ENCODE results near the gene MRPL4.
A peak's percentile ranks its signal among the peaks of the same experiment; 100 is the strongest.

MRPL4 gene

DNA sequence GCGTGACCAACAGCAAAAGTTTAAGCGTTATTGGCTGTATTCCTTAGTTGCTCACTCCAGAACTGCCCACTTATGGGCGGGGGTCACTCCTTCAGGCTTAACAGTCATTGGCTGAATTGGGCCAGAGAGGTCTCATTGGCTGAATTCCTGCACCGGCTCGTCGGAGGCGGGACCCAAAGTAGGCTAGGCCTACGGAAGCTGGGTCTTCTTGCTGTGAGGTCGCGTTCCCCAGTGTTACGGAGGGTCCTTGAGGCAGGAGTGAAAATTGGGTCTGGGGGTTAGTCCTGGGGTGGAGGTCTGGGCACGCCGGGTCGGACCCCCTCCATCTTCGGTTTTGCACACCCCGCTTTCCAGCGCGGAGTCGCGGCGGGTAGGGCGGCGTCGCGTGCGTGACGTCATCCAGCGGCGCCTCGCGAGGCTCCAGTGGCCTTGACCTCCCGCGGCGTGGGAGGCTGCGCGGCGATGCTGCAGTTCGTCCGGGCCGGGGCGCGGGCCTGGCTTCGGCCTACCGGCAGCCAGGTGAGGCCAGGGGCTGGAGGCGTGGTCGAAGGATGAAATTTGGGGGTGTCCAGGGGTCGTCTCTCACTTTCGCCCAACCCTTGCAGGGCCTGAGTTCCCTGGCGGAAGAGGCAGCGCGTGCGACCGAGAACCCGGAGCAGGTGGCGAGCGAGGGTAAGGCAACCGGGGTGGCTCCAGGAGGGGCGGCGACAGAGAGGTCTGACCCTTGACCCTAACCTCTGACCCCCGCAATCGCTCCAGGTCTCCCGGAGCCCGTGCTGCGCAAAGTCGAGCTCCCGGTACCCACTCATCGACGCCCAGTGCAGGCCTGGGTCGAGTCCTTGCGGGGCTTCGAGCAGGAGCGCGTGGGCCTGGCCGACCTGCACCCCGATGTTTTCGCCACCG lies at the start of gene MRPL4:
Gene MRPL4 (plus strand): TSS at position 423 of the 903 bp plus-strand sequence. CDS start 40 bp downstream, at position 463.
- peak within 1 kb of the TSS; percentile 96 for H3K4me3 ChIP-seq (ENCODE audit: low read depth, low read length)
- H3K9me3 ChIP-seq (ENCODE audit: control insufficient read depth, insufficient read depth, low read length): no peaks in the 10 kb centered on the region
- no peaks in the 10 kb centered on the region for H3K4me1 ChIP-seq (ENCODE audit: control insufficient read depth, insufficient read depth, low read length)
- H3K36me3 ChIP-seq (ENCODE audit: control insufficient read depth, insufficient read depth, low read length): peaks cover 28% of the 10 kb centered on the region
- peak within 1 kb of the TSS; percentile 86 for H3K9ac ChIP-seq (ENCODE audit: low read depth, low read length)
- H3K27me3 ChIP-seq (ENCODE audit: control insufficient read depth, insufficient read depth, low read length): no peaks in the 10 kb centered on the region
- H3K27ac ChIP-seq (ENCODE audit: low read depth, low read length): peak within 1 kb of the TSS; percentile 86

GRCh38 chr19:10203686-10204085 lies 48.3 kb upstream of the MRPL4 start:
- Histone ChIP-seq H3K36me3 (ENCODE audit: control insufficient read depth, insufficient read depth, low read length) (no peaks in the 10 kb centered on the region), H3K9ac (ENCODE audit: low read depth, low read length) (no peak overlapping the region), H3K4me3 (ENCODE audit: low read depth, low read length) (no peak overlapping the region), H3K4me1 (ENCODE audit: control insufficient read depth, insufficient read depth, low read length) (no peaks in the 10 kb centered on the region), H3K27me3 (ENCODE audit: control insufficient read depth, insufficient read depth, low read length) (no peaks in the 10 kb centered on the region), H3K9me3 (ENCODE audit: control insufficient read depth, insufficient read depth, low read length) (no peaks in the 10 kb centered on the region), H3K27ac (ENCODE audit: low read depth, low read length) (no peak overlapping the region)

DNA sequence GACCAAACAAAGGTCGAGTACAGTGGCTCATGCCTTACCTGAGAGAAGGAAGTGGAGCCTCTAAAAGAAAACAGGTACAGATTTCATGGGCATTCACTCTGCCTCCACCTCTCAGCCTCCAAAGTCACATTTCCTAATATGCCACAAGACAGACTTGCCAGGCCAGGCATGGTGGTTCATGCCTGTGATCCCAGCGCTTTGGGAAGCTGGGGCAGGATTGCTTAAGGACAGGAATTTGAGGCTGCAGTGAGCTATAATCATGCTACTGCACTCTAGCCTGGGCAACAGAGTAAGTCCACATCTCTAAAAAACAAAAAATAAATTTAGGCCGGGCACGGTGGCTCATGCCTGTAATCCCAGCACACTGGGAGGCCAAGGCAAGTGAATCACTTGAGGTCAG lies 46.4 kb upstream of the MRPL4 start:
- Histone ChIP-seq H3K4me1 (ENCODE audit: control insufficient read depth, insufficient read depth, low read length) (peaks cover 4% of the 10 kb centered on the region; the same call in 1 of the 2 replicates), H3K9ac (ENCODE audit: low read depth, low read length) (no peak overlapping the region), H3K36me3 (ENCODE audit: control insufficient read depth, insufficient read depth, low read length) (no peaks in the 10 kb centered on the region), H3K27ac (ENCODE audit: low read depth, low read length) (no peak overlapping the region), H3K9me3 (ENCODE audit: control insufficient read depth, insufficient read depth, low read length) (no peaks in the 10 kb centered on the region), H3K27me3 (ENCODE audit: control insufficient read depth, insufficient read depth, low read length) (no peaks in the 10 kb centered on the region), H3K4me3 (ENCODE audit: low read depth, low read length) (no peak overlapping the region)

DNA sequence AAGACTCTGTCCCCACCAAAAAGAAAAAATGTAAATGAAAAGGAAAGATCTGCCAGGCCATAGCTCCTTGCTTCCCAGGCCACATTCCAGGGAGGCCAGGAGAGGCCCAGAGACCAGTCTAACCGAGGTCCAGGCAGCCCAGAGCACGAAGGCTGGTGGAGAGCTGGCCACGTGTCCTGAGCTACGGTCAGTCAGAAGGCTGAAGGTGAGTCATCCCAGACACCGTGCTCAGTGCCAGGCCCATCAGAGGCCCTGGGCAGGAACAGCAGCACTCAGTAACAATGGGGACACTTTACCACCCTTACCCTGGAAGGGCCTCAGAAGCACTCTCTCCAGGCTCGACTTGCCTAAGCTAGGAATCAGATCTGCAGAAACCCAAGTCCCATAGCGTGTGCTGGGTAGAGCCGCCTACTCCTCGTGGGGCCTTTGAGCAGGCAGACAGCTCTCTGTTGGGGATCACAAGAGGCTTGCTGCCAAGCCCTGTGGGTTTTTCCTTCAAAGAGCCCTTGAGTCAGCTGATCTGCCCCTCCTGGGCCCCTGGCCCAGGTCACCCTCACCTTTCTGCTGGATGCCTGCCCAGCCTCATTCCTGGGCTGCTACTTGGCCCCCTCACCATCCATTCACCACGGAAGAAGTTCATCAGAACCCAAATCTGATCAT lies 45.7 kb upstream of the MRPL4 start:
- Histone ChIP-seq H3K9ac (ENCODE audit: low read depth, low read length) (no peak overlapping the region), H3K36me3 (ENCODE audit: control insufficient read depth, insufficient read depth, low read length) (no peaks in the 10 kb centered on the region), H3K27me3 (ENCODE audit: control insufficient read depth, insufficient read depth, low read length) (no peaks in the 10 kb centered on the region), H3K4me3 (ENCODE audit: low read depth, low read length) (no peak overlapping the region), H3K9me3 (ENCODE audit: control insufficient read depth, insufficient read depth, low read length) (no peaks in the 10 kb centered on the region), H3K4me1 (ENCODE audit: control insufficient read depth, insufficient read depth, low read length) (peaks cover 4% of the 10 kb centered on the region; the same call in 1 of the 2 replicates), H3K27ac (ENCODE audit: low read depth, low read length) (no peak overlapping the region)

DNA sequence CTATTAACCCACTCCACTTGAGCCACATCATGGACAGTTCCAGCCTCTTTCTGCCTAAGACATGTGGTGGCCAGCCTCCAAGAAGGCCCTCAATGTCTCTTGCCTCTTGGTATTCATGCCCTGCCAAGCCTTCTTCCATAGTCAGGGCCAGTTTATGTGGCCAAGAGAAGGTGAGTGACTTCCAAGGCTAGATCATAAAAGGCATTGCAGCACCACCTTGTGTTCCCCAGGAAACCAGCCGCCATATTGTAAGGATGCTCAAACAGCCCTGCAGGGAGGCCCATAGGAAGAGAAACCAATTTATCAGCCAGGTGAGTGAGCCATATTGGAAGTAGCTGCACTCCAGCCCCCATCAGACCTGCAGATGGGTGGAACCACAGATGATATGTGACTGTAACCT lies 45.0 kb upstream of the MRPL4 start:
- no peaks in the 10 kb centered on the region for H3K36me3 ChIP-seq (ENCODE audit: control insufficient read depth, insufficient read depth, low read length)
- no peak overlapping the region for H3K4me3 ChIP-seq (ENCODE audit: low read depth, low read length)
- no peaks in the 10 kb centered on the region for H3K27me3 ChIP-seq (ENCODE audit: control insufficient read depth, insufficient read depth, low read length)
- H3K4me1 ChIP-seq (ENCODE audit: control insufficient read depth, insufficient read depth, low read length): peaks cover 4% of the 10 kb centered on the region; the same call in 1 of the 2 replicates
- H3K9me3 ChIP-seq (ENCODE audit: control insufficient read depth, insufficient read depth, low read length): no peaks in the 10 kb centered on the region
- no peak overlapping the region for H3K9ac ChIP-seq (ENCODE audit: low read depth, low read length)
- H3K27ac ChIP-seq (ENCODE audit: low read depth, low read length): no peak overlapping the region

GRCh38 chr19:10209315-10209714 lies 42.7 kb upstream of the MRPL4 start:
- Histone ChIP-seq H3K4me3 (ENCODE audit: low read depth, low read length) (no peak overlapping the region), H3K27ac (ENCODE audit: low read depth, low read length) (peak overlapping the region; percentile 35), H3K9ac (ENCODE audit: low read depth, low read length) (no peak overlapping the region)

GRCh38 chr19:10211061-10211460 lies 41.0 kb upstream of the MRPL4 start:
- no peak overlapping the region for H3K4me3 ChIP-seq (ENCODE audit: low read depth, low read length)
- H3K27ac ChIP-seq (ENCODE audit: low read depth, low read length): no peak overlapping the region
- no peaks in the 10 kb centered on the region for H3K9me3 ChIP-seq (ENCODE audit: control insufficient read depth, insufficient read depth, low read length)
- H3K4me1 ChIP-seq (ENCODE audit: control insufficient read depth, insufficient read depth, low read length): peaks cover 4% of the 10 kb centered on the region; the same call in 1 of the 2 replicates
- no peaks in the 10 kb centered on the region for H3K36me3 ChIP-seq (ENCODE audit: control insufficient read depth, insufficient read depth, low read length)
- no peaks in the 10 kb centered on the region for H3K27me3 ChIP-seq (ENCODE audit: control insufficient read depth, insufficient read depth, low read length)
- H3K9ac ChIP-seq (ENCODE audit: low read depth, low read length): no peak overlapping the region

More at GRCh38 chr19:10209315-10209714, 42.7 kb upstream of the MRPL4 start:
- Histone ChIP-seq H3K4me1 (ENCODE audit: control insufficient read depth, insufficient read depth, low read length) (peaks cover 4% of the 10 kb centered on the region; the same call in 1 of the 2 replicates), H3K9me3 (ENCODE audit: control insufficient read depth, insufficient read depth, low read length) (no peaks in the 10 kb centered on the region), H3K27me3 (ENCODE audit: control insufficient read depth, insufficient read depth, low read length) (no peaks in the 10 kb centered on the region), H3K36me3 (ENCODE audit: control insufficient read depth, insufficient read depth, low read length) (no peaks in the 10 kb centered on the region)

DNA sequence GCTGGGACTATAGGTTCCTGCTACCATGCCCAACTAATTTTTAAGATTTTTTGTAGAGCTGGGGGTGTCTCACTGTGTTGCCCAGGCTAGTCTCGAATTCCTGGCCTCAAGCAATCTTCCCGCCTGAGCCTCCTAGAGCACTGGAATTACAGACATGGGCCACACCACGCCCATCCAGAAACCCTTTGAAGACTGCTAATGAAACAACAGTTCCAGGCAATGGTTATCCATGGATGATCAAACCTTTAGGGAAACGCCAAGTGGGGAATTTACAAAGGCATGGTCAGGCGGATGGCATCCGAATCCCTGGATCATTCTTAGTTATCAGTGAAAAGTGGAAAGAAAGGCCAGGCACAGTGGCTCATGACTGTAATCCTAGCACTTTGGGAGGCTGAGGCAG lies 40.3 kb upstream of the MRPL4 start:
- H3K27me3 ChIP-seq (ENCODE audit: control insufficient read depth, insufficient read depth, low read length): no peaks in the 10 kb centered on the region
- H3K4me3 ChIP-seq (ENCODE audit: low read depth, low read length): no peak overlapping the region
- H3K36me3 ChIP-seq (ENCODE audit: control insufficient read depth, insufficient read depth, low read length): no peaks in the 10 kb centered on the region
- no peak overlapping the region for H3K9ac ChIP-seq (ENCODE audit: low read depth, low read length)
- no peak overlapping the region for H3K27ac ChIP-seq (ENCODE audit: low read depth, low read length)
- H3K4me1 ChIP-seq (ENCODE audit: control insufficient read depth, insufficient read depth, low read length): peaks cover 4% of the 10 kb centered on the region; the same call in 1 of the 2 replicates
- H3K9me3 ChIP-seq (ENCODE audit: control insufficient read depth, insufficient read depth, low read length): no peaks in the 10 kb centered on the region

GRCh38 chr19:10214784-10215183 lies 37.2 kb upstream of the MRPL4 start:
- Histone ChIP-seq H3K36me3 (ENCODE audit: control insufficient read depth, insufficient read depth, low read length) (no peaks in the 10 kb centered on the region), H3K27ac (ENCODE audit: low read depth, low read length) (no peak overlapping the region), H3K4me1 (ENCODE audit: control insufficient read depth, insufficient read depth, low read length) (no peaks in the 10 kb centered on the region), H3K9me3 (ENCODE audit: control insufficient read depth, insufficient read depth, low read length) (no peaks in the 10 kb centered on the region), H3K4me3 (ENCODE audit: low read depth, low read length) (no peak overlapping the region), H3K27me3 (ENCODE audit: control insufficient read depth, insufficient read depth, low read length) (no peaks in the 10 kb centered on the region), H3K9ac (ENCODE audit: low read depth, low read length) (no peak overlapping the region)

GRCh38 chr19:10217085-10217484 lies 34.9 kb upstream of the MRPL4 start:
- no peaks in the 10 kb centered on the region for H3K4me1 ChIP-seq (ENCODE audit: control insufficient read depth, insufficient read depth, low read length)
- no peak overlapping the region for H3K4me3 ChIP-seq (ENCODE audit: low read depth, low read length)
- H3K9ac ChIP-seq (ENCODE audit: low read depth, low read length): no peak overlapping the region
- H3K27me3 ChIP-seq (ENCODE audit: control insufficient read depth, insufficient read depth, low read length): no peaks in the 10 kb centered on the region
- no peak overlapping the region for H3K27ac ChIP-seq (ENCODE audit: low read depth, low read length)
- H3K36me3 ChIP-seq (ENCODE audit: control insufficient read depth, insufficient read depth, low read length): no peaks in the 10 kb centered on the region
- H3K9me3 ChIP-seq (ENCODE audit: control insufficient read depth, insufficient read depth, low read length): no peaks in the 10 kb centered on the region

GRCh38 chr19:10219678-10220077 lies 32.3 kb upstream of the MRPL4 start:
- no peaks in the 10 kb centered on the region for H3K36me3 ChIP-seq (ENCODE audit: control insufficient read depth, insufficient read depth, low read length)
- H3K27ac ChIP-seq (ENCODE audit: low read depth, low read length): peak overlapping the region; percentile 61
- H3K27me3 ChIP-seq (ENCODE audit: control insufficient read depth, insufficient read depth, low read length): no peaks in the 10 kb centered on the region
- H3K9me3 ChIP-seq (ENCODE audit: control insufficient read depth, insufficient read depth, low read length): no peaks in the 10 kb centered on the region
- H3K9ac ChIP-seq (ENCODE audit: low read depth, low read length): no peak overlapping the region
- H3K4me1 ChIP-seq (ENCODE audit: control insufficient read depth, insufficient read depth, low read length): no peaks in the 10 kb centered on the region
- H3K4me3 ChIP-seq (ENCODE audit: low read depth, low read length): no peak overlapping the region

All from HUES48 (cell line).